NOMO-1 treated with dmso at 0.1 percent for 144 hours (cell line): ENCODE measurements around the gene SLC13A1.
"Not testable (repeated sequence)": the region's sequence is repeated elsewhere in the genome, so short reads cannot be mapped to it uniquely, and the experiment has no call there.

ENCODE experiments used
- DNase-seq: peaks from one replicate; lab custom pipeline; 2025; ENCODE audit not compliant: unreplicated experiment; lab: John Stamatoyannopoulos, UW

SLC13A1 gene

GRCh38 chr7:123199883-123200282 lies at the start of gene SLC13A1:
TSS of gene SLC13A1 (minus strand) at chr7:123199969. CDS start at chr7:123199946, 23 bp downstream.
- DNase-seq: no peak

- no peak for DNase-seq
These were observed 45.0 kb upstream of the SLC13A1 start for GRCh38 chr7:123244768-123245167.

- no peak for DNase-seq
These were observed 42.8 kb upstream of the SLC13A1 start for GRCh38 chr7:123242467-123243092.

GRCh38 chr7:123241809-123242208 lies 42.0 kb upstream of the SLC13A1 start:
- DNase-seq: no peak

- no peak for DNase-seq
These were observed 31.5 kb upstream of the SLC13A1 start for GRCh38 chr7:123231021-123232000.

GRCh38 chr7:123230603-123231002 lies 30.8 kb upstream of the SLC13A1 start:
- no peak for DNase-seq

GRCh38 chr7:123230147-123230546 lies 30.4 kb upstream of the SLC13A1 start:
- no peak for DNase-seq

GRCh38 chr7:123229426-123229825 lies 29.7 kb upstream of the SLC13A1 start:
- no peak for DNase-seq

GRCh38 chr7:123227666-123228065 lies 27.9 kb upstream of the SLC13A1 start:
- DNase-seq: not testable (repeated sequence)

GRCh38 chr7:123220396-123220795 lies 20.6 kb upstream of the SLC13A1 start:
- no peak for DNase-seq

GRCh38 chr7:123218866-123219265 lies 19.1 kb upstream of the SLC13A1 start:
- DNase-seq: no peak

- DNase-seq: no peak
These were observed 17.1 kb upstream of the SLC13A1 start for GRCh38 chr7:123216825-123217224.

GRCh38 chr7:123215350-123215749 lies 15.6 kb upstream of the SLC13A1 start:
- no peak for DNase-seq

GRCh38 chr7:123211545-123211944 lies 11.8 kb upstream of the SLC13A1 start:
- no peak for DNase-seq

- DNase-seq: no peak
These were observed 11.2 kb upstream of the SLC13A1 start for GRCh38 chr7:123210986-123211385.

GRCh38 chr7:123209786-123210185 lies 10.0 kb upstream of the SLC13A1 start:
- no peak for DNase-seq

GRCh38 chr7:123208793-123209192 lies 9.0 kb upstream of the SLC13A1 start:
- DNase-seq: no peak

GRCh38 chr7:123204206-123204835 lies 4.6 kb upstream of the SLC13A1 start:
- no peak for DNase-seq

GRCh38 chr7:123201901-123202300 lies 2.1 kb upstream of the SLC13A1 start:
- DNase-seq: no peak

- DNase-seq: no peak
These were observed 809 bp downstream of the SLC13A1 start for GRCh38 chr7:123198668-123199652.
